ENCODE measurements around the gene TEX28. TPM values are rescaled to one million over a fixed set of nuclear protein-coding genes. Genes with fewer than 3 reads are reported as not detected.

Gene TEX28
- total RNA-seq, 1 experiment from 2014 or later: not detected

DNA sequence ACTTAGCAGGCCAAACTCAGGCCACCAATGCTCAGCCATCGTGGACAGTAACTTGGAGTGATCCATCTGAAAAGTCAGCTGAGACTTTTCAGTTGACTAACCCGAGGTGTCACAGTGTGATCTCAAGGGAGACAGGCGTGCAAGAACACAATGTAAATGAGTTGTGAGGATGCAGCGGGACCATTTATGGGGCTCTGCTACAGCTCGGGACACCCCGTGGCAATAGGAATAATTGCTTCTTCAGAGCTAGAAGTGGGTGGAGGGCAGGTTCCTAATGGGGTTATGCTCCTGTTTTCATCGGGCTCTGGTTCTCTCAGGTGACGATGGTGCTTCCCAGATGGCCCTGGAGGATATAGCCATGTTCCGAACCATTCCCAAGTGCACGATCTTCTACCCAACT is 28.0 kb upstream of the TEX28 start:
- H3K36me3 ChIP-seq (ENCODE audit: insufficient read depth, low read length, poor library complexity, severe bottlenecking): no peaks in the 10 kb centered on the region
- H3K27ac ChIP-seq (ENCODE audit: low read depth, low read length, poor library complexity, severe bottlenecking): no peak overlapping the region
- no peaks in the 10 kb centered on the region for H3K4me1 ChIP-seq (ENCODE audit: insufficient read depth, low read length, poor library complexity, severe bottlenecking)
- no TSS peak for BruUV-seq (replicated peaks)
- H3K4me3 ChIP-seq (ENCODE audit: low read depth, low read length, poor library complexity, severe bottlenecking): no peak overlapping the region
- TF ChIP-seq EZH2 (IDR thresholded peaks at IDR 0.05; ENCODE audit: borderline replicate concordance, low read depth, low read length, poor library complexity, severe bottlenecking): no peak
- TF ChIP-seq, protein P1, sequence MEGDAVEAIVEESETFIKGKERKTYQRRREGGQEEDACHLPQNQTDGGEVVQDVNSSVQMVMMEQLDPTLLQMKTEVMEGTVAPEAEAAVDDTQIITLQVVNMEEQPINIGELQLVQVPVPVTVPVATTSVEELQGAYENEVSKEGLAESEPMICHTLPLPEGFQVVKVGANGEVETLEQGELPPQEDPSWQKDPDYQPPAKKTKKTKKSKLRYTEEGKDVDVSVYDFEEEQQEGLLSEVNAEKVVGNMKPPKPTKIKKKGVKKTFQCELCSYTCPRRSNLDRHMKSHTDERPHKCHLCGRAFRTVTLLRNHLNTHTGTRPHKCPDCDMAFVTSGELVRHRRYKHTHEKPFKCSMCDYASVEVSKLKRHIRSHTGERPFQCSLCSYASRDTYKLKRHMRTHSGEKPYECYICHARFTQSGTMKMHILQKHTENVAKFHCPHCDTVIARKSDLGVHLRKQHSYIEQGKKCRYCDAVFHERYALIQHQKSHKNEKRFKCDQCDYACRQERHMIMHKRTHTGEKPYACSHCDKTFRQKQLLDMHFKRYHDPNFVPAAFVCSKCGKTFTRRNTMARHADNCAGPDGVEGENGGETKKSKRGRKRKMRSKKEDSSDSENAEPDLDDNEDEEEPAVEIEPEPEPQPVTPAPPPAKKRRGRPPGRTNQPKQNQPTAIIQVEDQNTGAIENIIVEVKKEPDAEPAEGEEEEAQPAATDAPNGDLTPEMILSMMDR (conservative IDR thresholded peaks at IDR 0.05; ENCODE audit: low read depth, low read length): no peak
- CTCF ChIA-PET: no interaction called here
- H3K9me3 ChIP-seq (ENCODE audit: low read depth, low read length, poor library complexity, severe bottlenecking): no peaks in the 10 kb centered on the region
- H3K27me3 ChIP-seq (replicated peaks; ENCODE audit: insufficient read depth, low read depth, low read length, poor library complexity): peaks cover 23% of the 10 kb centered on the region
- intact Hi-C loops (cut with micrococcal nuclease; ENCODE audit: unreplicated experiment): no loop called here
- no peak for DNase-seq (ENCODE audit: low spot score)
- POLR2A ChIA-PET (ENCODE audit: low non-redundant PET): no interaction called here

DNA sequence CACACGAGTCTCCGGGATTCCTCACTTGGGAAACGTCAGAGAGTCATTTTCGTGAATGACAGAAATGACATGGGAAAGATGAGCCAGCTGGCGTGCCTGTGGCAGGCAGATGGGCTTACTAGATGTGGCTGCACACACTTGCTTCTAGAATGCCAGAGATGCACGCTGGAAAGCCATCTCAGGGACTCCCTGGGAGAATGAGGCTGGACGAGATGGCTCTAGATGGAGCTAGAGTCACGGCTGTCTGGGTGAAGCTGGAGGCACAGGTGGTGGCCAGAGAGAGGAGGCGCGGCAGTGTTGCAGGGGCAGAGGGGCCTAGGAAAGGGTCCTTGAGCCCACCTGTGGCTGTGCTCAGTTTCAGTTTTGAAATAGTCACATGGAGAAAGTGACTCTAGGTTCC is 26.7 kb upstream of the TEX28 start:
- TF ChIP-seq, protein P1 (conservative IDR thresholded peaks at IDR 0.05; ENCODE audit: low read depth, low read length): no peak
- TF ChIP-seq EZH2 (IDR thresholded peaks at IDR 0.05; ENCODE audit: borderline replicate concordance, low read depth, low read length, poor library complexity, severe bottlenecking): no peak
- Histone ChIP-seq H3K27ac (ENCODE audit: low read depth, low read length, poor library complexity, severe bottlenecking) (no peak overlapping the region), H3K4me1 (ENCODE audit: insufficient read depth, low read length, poor library complexity, severe bottlenecking) (no peaks in the 10 kb centered on the region), H3K9me3 (ENCODE audit: low read depth, low read length, poor library complexity, severe bottlenecking) (no peaks in the 10 kb centered on the region), H3K27me3 (replicated peaks; ENCODE audit: insufficient read depth, low read depth, low read length, poor library complexity) (peaks cover 23% of the 10 kb centered on the region), H3K36me3 (ENCODE audit: insufficient read depth, low read length, poor library complexity, severe bottlenecking) (no peaks in the 10 kb centered on the region), H3K4me3 (ENCODE audit: low read depth, low read length, poor library complexity, severe bottlenecking) (no peak overlapping the region)
- BruUV-seq (replicated peaks): no TSS peak
- ChIA-PET CTCF (no interaction called here), POLR2A (ENCODE audit: low non-redundant PET) (no interaction called here)
- intact Hi-C loops (cut with micrococcal nuclease; ENCODE audit: unreplicated experiment): no loop called here
- DNase-seq (ENCODE audit: low spot score): no peak

DNA sequence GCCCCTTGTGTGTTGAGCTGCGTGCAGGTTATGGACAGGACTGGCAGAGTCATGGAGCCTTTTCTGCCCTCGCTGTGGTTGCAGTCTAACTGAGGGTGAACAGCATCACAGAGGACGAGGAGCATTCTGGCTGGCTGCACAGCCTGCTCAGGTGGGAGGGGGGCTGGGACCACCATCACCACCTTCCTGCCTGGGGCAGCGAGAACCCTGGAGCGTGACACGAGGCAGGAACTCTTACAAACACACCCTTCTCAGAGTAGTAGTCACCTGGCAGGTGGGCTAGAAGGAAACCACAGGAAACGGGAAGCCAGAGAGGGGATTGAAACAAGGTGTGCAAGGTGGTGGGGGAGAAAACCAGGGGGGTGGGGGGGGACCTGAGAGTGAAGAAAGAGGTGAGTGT is 26.2 kb upstream of the TEX28 start:
- intact Hi-C loops (cut with micrococcal nuclease; ENCODE audit: unreplicated experiment): no loop called here
- H3K4me3 ChIP-seq (ENCODE audit: low read depth, low read length, poor library complexity, severe bottlenecking): no peak overlapping the region
- no peak overlapping the region for H3K27ac ChIP-seq (ENCODE audit: low read depth, low read length, poor library complexity, severe bottlenecking)
- BruUV-seq (replicated peaks): no TSS peak
- DNase-seq (ENCODE audit: low spot score): no peak
- CTCF ChIA-PET: no interaction called here
- no peaks in the 10 kb centered on the region for H3K36me3 ChIP-seq (ENCODE audit: insufficient read depth, low read length, poor library complexity, severe bottlenecking)
- H3K9me3 ChIP-seq (ENCODE audit: low read depth, low read length, poor library complexity, severe bottlenecking): no peaks in the 10 kb centered on the region
- TF ChIP-seq EZH2 (IDR thresholded peaks at IDR 0.05; ENCODE audit: borderline replicate concordance, low read depth, low read length, poor library complexity, severe bottlenecking): no peak
- TF ChIP-seq, protein P1 (conservative IDR thresholded peaks at IDR 0.05; ENCODE audit: low read depth, low read length): no peak
- H3K4me1 ChIP-seq (ENCODE audit: insufficient read depth, low read length, poor library complexity, severe bottlenecking): no peaks in the 10 kb centered on the region
- H3K27me3 ChIP-seq (replicated peaks; ENCODE audit: insufficient read depth, low read depth, low read length, poor library complexity): peaks cover 23% of the 10 kb centered on the region
- POLR2A ChIA-PET (ENCODE audit: low non-redundant PET): no interaction called here
